Tibial nerve (tissue), 4 donors: ENCODE measurements around the gene LRRC75A. TPM values are rescaled to one million over a fixed set of nuclear protein-coding genes. Genes with fewer than 3 reads are reported as not detected.
A peak's percentile ranks its signal among the peaks of the same experiment; 100 is the strongest.

Experiments used
- DNase-seq, 2 donors: peaks; one replicate each; pipeline ENCODE4 v3.0.0-alpha.2; 2019; ENCODE audit warnings: low spot score in 2 of 2
- H3K27ac ChIP-seq, 4 donors: fragments of 200-600 bp; sonication (generic) in 3 of 4; one replicate each; pipeline ENCODE4 v1.5.1; 2017 to 2019; ENCODE audit warnings: mild to moderate bottlenecking in 1 of 4
- H3K27me3 ChIP-seq, 2 donors: fragments of 200-600 bp; sonication (generic) in 1 of 2; one replicate each; pipeline versions ENCODE4 v1.5.1 to v1.6.0; 2017 to 2019
- H3K36me3 ChIP-seq, 3 donors: fragments of 200-600 bp; sonication (generic); one replicate each; pipeline ENCODE4 v1.5.1; 2018 to 2019
- H3K4me1 ChIP-seq, 4 donors: fragments of 200-600 bp; sonication (generic) in 3 of 4; one replicate each; pipeline ENCODE4 v1.5.1; 2017 to 2019
- H3K4me3 ChIP-seq, 4 donors: fragments of 200-600 bp; sonication (generic) in 3 of 4; one replicate each; pipeline ENCODE4 v1.5.1; 2017 to 2019; ENCODE audit warnings: mild to moderate bottlenecking in 1 of 4, moderate library complexity in 1 of 4
- H3K9me3 ChIP-seq, 4 donors: fragments of 200-600 bp; sonication (generic) in 3 of 4; one replicate each; pipeline ENCODE4 v1.5.1; 2017 to 2019
- CTCF ChIP-seq, 5 experiments: fragments of 200-600 bp in 3 of 5; fragments of 450-650 bp in 2 of 5; sonication (generic) in 3 of 5; IDR thresholded peaks; one replicate each; pipeline ENCODE4 v1.5.1; 2016 to 2019; ENCODE audit warnings: antibody characterized with exemption in 5 of 5, mild to moderate bottlenecking in 3 of 5, moderate library complexity in 2 of 5
- EP300 ChIP-seq, 2 donors: sonication (generic); formaldehyde crosslinking; IDR thresholded peaks; one replicate each; pipeline ENCODE4 v1.6.1; 2017; ENCODE audit warnings: antibody characterized with exemption in 2 of 2, mild to moderate bottlenecking in 1 of 2
- POLR2A ChIP-seq, 2 donors: fragments of 450-650 bp; IDR thresholded peaks; one replicate each; pipeline ENCODE4 v1.6.1; 2017; ENCODE audit warnings: antibody characterized with exemption in 2 of 2, mild to moderate bottlenecking in 2 of 2, moderate library complexity in 2 of 2
- WGBS, 2 donors: methylation state at CpG; one replicate each; pipeline ENCODE4 v1.1.5; 2018; 5-methylcytosine and 5-hydroxymethylcytosine counted together
- total RNA-seq, 4 donors: library from RNA; depleted of rRNA; stranded (reverse); fragments of >200 nt; gene quantifications; one replicate each; pipeline ENCODE4 v1.1.0, GENCODE V29; 2016

The LRRC75A gene
- total RNA-seq, 4 donors from 2014 or later, result 2.9 to 10.3 (median 5.4) TPM

- Histone ChIP-seq H3K4me3 (no peak overlapping the region), H3K27ac (no peak overlapping the region), H3K4me1 (peaks cover 0 to 70% (median 22%) of the 10 kb centered on the region in 4 donors), H3K36me3 (peaks cover 0 to 84% (median 12%) of the 10 kb centered on the region in 3 donors), H3K9me3 (no peaks in the 10 kb centered on the region), H3K27me3 (no peaks in the 10 kb centered on the region)
- WGBS, 2 donors, result 87 to 89% methylated on average over 6 of the region's 6 CpGs
- DNase-seq, result no peak
- TF ChIP-seq POLR2A (IDR thresholded peaks at IDR 0.05), result no peak
- TF ChIP-seq EP300 (IDR thresholded peaks at IDR 0.05), result no peak
- TF ChIP-seq CTCF (IDR thresholded peaks at IDR 0.05), result no peak
These were observed 47.6 kb downstream of the LRRC75A start for GRCh38 chr17:16444258-16444886.

DNA sequence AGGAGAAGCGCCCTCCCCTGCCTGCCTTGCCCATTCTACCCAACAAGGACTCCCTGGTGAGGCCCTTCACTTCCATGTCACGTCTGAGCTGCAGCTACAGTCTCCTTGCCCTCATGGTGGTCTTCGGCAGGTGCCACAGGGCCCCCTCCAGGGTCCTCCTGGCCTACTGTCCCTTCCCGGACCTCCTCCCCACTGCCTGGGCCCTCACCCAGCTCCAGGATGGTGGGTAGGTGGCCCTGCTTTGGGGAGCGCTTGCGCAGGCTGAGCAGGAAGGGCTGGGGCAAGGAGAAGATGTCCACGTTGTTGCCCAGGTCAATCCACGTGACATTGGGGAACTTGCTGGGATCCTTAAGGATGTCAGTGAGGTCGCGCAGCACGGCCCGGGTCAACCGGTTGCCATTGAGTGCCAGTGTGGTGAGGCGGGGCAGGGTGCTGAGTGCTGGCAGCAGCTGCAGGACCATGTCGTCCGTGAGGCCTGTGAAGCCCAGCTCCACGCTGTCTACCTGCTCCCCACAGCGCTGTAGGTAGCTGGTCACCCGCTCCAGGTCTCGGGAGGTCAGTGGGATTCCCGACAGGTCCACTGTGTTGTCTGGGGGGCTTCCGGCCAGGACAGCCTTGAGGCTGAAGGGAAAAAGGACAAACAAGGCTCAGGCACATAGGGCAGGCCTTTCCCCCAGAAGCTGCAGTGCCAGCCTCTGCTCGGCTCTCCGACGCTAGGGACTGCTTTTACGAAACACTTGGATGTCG lies 48.3 kb downstream of the LRRC75A start:
- Histone ChIP-seq H3K36me3 (peaks cover 0 to 78% (median 12%) of the 10 kb centered on the region in 3 donors), H3K4me1 (peaks cover 0 to 70% (median 22%) of the 10 kb centered on the region in 4 donors), H3K27me3 (no peaks in the 10 kb centered on the region), H3K27ac (no peak overlapping the region), H3K9me3 (no peaks in the 10 kb centered on the region), H3K4me3 (no peak overlapping the region)
- no peak for DNase-seq
- TF ChIP-seq CTCF (IDR thresholded peaks at IDR 0.05) (no peak), POLR2A (IDR thresholded peaks at IDR 0.05) (no peak), EP300 (IDR thresholded peaks at IDR 0.05) (no peak)
- WGBS, 2 donors, result 78 to 87% methylated on average over 20 to 27 of the region's 27 CpGs

- TF ChIP-seq POLR2A (IDR thresholded peaks at IDR 0.05), result no peak
- TF ChIP-seq CTCF (IDR thresholded peaks at IDR 0.05), result no peak
- no peak for TF ChIP-seq EP300 (IDR thresholded peaks at IDR 0.05)
- Histone ChIP-seq H3K4me3 (no peak overlapping the region), H3K4me1 (peaks cover 0 to 75% (median 22%) of the 10 kb centered on the region in 4 donors), H3K36me3 (peaks cover 0 to 69% (median 12%) of the 10 kb centered on the region in 3 donors), H3K27ac (peak overlapping the region in 1 of 4 donors; percentile 12), H3K9me3 (no peaks in the 10 kb centered on the region), H3K27me3 (no peaks in the 10 kb centered on the region)
- WGBS, 2 donors, result 73 to 74% methylated on average over 7 of the region's 7 CpGs
- no peak for DNase-seq
These were observed 49.1 kb downstream of the LRRC75A start for GRCh38 chr17:16442594-16443510.

GRCh38 chr17:16442141-16442540 lies 49.9 kb downstream of the LRRC75A start:
- peaks cover 0 to 71% (median 22%) of the 10 kb centered on the region in 4 donors for H3K4me1 ChIP-seq

More at GRCh38 chr17:16442141-16442540, 49.9 kb downstream of the LRRC75A start:
- H3K27me3 ChIP-seq, result no peaks in the 10 kb centered on the region
- WGBS, 2 donors, result 75 to 86% methylated on average over 1 of the region's 1 CpG
- peak overlapping the region in 1 of 4 donors; percentile 12 for H3K27ac ChIP-seq
- DNase-seq, result no peak
- H3K9me3 ChIP-seq, result no peaks in the 10 kb centered on the region
- TF ChIP-seq POLR2A (IDR thresholded peaks at IDR 0.05), result no peak
- no peak for TF ChIP-seq EP300 (IDR thresholded peaks at IDR 0.05)
- no peak for TF ChIP-seq CTCF (IDR thresholded peaks at IDR 0.05)
- H3K4me3 ChIP-seq, result no peak overlapping the region
- H3K36me3 ChIP-seq, result peaks cover 0 to 62% (median 12%) of the 10 kb centered on the region in 3 donors
